ENCODE measurements around the gene WBP1L.

DNA sequence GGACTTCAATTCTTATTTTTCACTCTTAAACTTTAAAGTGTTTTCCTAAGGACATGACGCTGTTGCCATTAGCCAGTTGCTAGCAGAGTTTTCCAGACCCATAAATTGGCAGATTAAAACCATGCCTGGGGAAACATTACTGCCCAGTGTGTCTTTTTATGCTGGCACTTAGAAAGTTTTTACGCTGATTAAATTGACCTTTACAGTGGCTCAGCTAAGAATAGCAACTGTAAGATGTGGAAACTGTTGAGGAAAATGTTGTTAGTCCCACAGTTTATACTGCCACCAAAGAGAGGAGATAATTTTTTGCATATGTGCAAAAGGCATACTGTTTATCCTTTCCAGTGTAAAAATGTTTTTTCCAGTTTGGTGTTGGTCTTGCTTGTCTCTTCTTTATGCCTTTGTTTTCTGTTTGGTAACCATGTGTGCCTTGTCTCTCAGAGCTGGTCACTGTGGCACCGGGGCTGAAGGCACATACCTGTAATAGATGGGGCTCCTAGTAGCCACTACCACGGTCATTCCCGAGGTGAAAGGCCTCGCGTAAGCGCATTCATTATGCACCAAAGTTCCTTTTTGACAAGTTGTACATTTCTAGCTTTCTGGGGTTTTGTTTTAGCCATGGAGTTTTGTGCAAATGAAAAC, 48.1 kb downstream of the WBP1L start:
- TF ChIP-seq, protein P1, sequence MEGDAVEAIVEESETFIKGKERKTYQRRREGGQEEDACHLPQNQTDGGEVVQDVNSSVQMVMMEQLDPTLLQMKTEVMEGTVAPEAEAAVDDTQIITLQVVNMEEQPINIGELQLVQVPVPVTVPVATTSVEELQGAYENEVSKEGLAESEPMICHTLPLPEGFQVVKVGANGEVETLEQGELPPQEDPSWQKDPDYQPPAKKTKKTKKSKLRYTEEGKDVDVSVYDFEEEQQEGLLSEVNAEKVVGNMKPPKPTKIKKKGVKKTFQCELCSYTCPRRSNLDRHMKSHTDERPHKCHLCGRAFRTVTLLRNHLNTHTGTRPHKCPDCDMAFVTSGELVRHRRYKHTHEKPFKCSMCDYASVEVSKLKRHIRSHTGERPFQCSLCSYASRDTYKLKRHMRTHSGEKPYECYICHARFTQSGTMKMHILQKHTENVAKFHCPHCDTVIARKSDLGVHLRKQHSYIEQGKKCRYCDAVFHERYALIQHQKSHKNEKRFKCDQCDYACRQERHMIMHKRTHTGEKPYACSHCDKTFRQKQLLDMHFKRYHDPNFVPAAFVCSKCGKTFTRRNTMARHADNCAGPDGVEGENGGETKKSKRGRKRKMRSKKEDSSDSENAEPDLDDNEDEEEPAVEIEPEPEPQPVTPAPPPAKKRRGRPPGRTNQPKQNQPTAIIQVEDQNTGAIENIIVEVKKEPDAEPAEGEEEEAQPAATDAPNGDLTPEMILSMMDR (IDR thresholded peaks at IDR 0.05; ENCODE audit: insufficient read depth, low read length, poor library complexity, severe bottlenecking) = no peak
- TF ChIP-seq EZH2phosphoT487 (conservative IDR thresholded peaks at IDR 0.05; ENCODE audit: low read length) = no peak

Measured in SU-DHL-6 (cell line).